H1 (cell line): ENCODE results near the gene SIGLEC7. TPM values are rescaled to one million over a fixed set of nuclear protein-coding genes. Genes with fewer than 3 reads are reported as not detected.

Experiments used
- CTCF ChIA-PET: fragments of 300-600 bp; sonication (Branson Sonifier 250); formaldehyde crosslinking; loops from one replicate; lab custom pipeline; 2021; ENCODE audit not compliant: partially characterized antibody; lab: Charles Lee
- POLR2A ChIA-PET: fragments of 300-600 bp; sonication (Branson Sonifier 250); formaldehyde crosslinking; loops from one replicate; lab custom pipeline; 2021; ENCODE audit warnings: inconsistent platforms; ENCODE audit not compliant: partially characterized antibody; lab: Charles Lee
- DNase-seq, 2 experiments: peaks; one replicate each; pipeline versions ENCODE4 v3.0.0 to v3.0.0-alpha.2; 2010 to 2022; ENCODE audit warnings: low spot score in 2 of 2, low read depth in 1 of 2, mixed read lengths in 1 of 2
- FAIRE-seq: peaks from 2 replicates; lab custom pipeline; 2011; peaks lifted over from hg19 to GRCh38; lab: Jason Lieb, UNC
- H2AFZ ChIP-seq: 2 replicates; pipeline ENCODE4 v1.8.1; 2012; ENCODE audit warnings: low read length, inconsistent platforms
- H2AK5ac ChIP-seq: 2 replicates; pipeline ENCODE4 v1.6.1; 2013; ENCODE audit warnings: low read depth, low read length
- H2BK120ac ChIP-seq: replicated peaks from 2 replicates; pipeline ENCODE3; 2013; ENCODE audit warnings: low read depth, low read length, inconsistent platforms
- H2BK12ac ChIP-seq: 2 replicates; pipeline ENCODE4 v1.6.1; 2013; ENCODE audit warnings: low read depth, low read length
- H2BK15ac ChIP-seq: 2 replicates; pipeline ENCODE4 v1.6.1; 2013; ENCODE audit warnings: low read length
- H2BK20ac ChIP-seq: 2 replicates; pipeline ENCODE4 v1.6.1; 2013; ENCODE audit warnings: low read length
- H2BK5ac ChIP-seq: 2 replicates; pipeline ENCODE4 v1.6.1; 2013; ENCODE audit warnings: low read depth, low read length
- H3K14ac ChIP-seq: 2 replicates; pipeline ENCODE4 v1.6.1; 2013; ENCODE audit warnings: inconsistent platforms; ENCODE audit not compliant: insufficient read length
- H3K18ac ChIP-seq: 2 replicates; pipeline ENCODE4 v1.6.1; 2013; ENCODE audit warnings: low read length; ENCODE audit errors: extremely low read depth
- H3K23ac ChIP-seq: 2 replicates; pipeline ENCODE4 v1.6.1; 2013; ENCODE audit warnings: inconsistent platforms; ENCODE audit not compliant: insufficient read length
- H3K23me2 ChIP-seq: 2 replicates; pipeline ENCODE4 v1.6.1; 2013; ENCODE audit warnings: low read depth, low read length
- H3K27ac ChIP-seq: 2 replicates; pipeline ENCODE4 v1.6.1; 2011; ENCODE audit warnings: low read depth, low read length, inconsistent platforms
- H3K27me3 ChIP-seq, 4 experiments: replicated peaks in 1 of 4; 1 replicate in 1 of 4; 2 replicates in 3 of 4; pipeline versions ENCODE4 v1.6.1 to v1.8.1; 2011 to 2013; ENCODE audit warnings: low read length in 3 of 4, mild to moderate bottlenecking in 3 of 4, inconsistent platforms in 2 of 4, mixed read lengths in 2 of 4, moderate library complexity in 1 of 4; ENCODE audit not compliant: control insufficient read depth in 3 of 4, insufficient read depth in 3 of 4; ENCODE audit errors: extremely low read depth in 1 of 4
- H3K36me3 ChIP-seq, 4 experiments: 2 replicates each; pipeline versions ENCODE4 v1.6.1 to v1.8.1; 2011 to 2013; ENCODE audit warnings: mild to moderate bottlenecking in 4 of 4, low read length in 3 of 4, moderate library complexity in 2 of 4, control low read depth in 1 of 4, inconsistent platforms in 1 of 4; ENCODE audit not compliant: insufficient read depth in 4 of 4, control insufficient read depth in 2 of 4
- H3K4ac ChIP-seq: replicated peaks from 2 replicates; pipeline ENCODE3; 2013; ENCODE audit warnings: low read length, low read depth, mixed read lengths, inconsistent platforms; ENCODE audit not compliant: insufficient read length
- H3K4me1 ChIP-seq, 4 experiments: replicated peaks in 1 of 4; 1 replicate in 1 of 4; 2 replicates in 3 of 4; pipeline versions ENCODE4 v1.6.1 to v1.8.1; 2011 to 2013; ENCODE audit warnings: low read length in 3 of 4, inconsistent platforms in 2 of 4, mixed read lengths in 1 of 4; ENCODE audit not compliant: insufficient read depth in 4 of 4, control insufficient read depth in 3 of 4
- H3K4me2 ChIP-seq, 2 experiments: 2 replicates each; pipeline versions ENCODE4 v1.6.1 to v1.8.1; 2011 to 2013; ENCODE audit warnings: low read depth in 2 of 2, low read length in 2 of 2, control low read depth in 1 of 2, inconsistent platforms in 1 of 2, mild to moderate bottlenecking in 1 of 2; ENCODE audit not compliant: insufficient read depth in 1 of 2
- H3K4me3 ChIP-seq, 4 experiments: fragments of 200-600, 300-600 bp in 1 of 4; sonication (generic), shearing (Covaris generic), sonication (Bioruptor Twin) in 1 of 4; 2 replicates each; pipeline versions ENCODE4 v1.5.1 to v1.8.1; 2011 to 2016; ENCODE audit warnings: low read length in 4 of 4, low read depth in 3 of 4, control low read depth in 2 of 4, inconsistent platforms in 2 of 4, mild to moderate bottlenecking in 2 of 4, mixed read lengths in 1 of 4, moderate library complexity in 1 of 4; ENCODE audit not compliant: insufficient read depth in 2 of 4; ENCODE audit errors: extremely low read depth in 1 of 4
- H3K56ac ChIP-seq: replicated peaks from 2 replicates; pipeline ENCODE3; 2013; ENCODE audit warnings: low read depth, mild to moderate bottlenecking, mixed read lengths, low read length, inconsistent platforms; ENCODE audit not compliant: insufficient read length
- H3K79me1 ChIP-seq: 2 replicates; pipeline ENCODE4 v1.6.1; 2013; ENCODE audit warnings: low read depth, low read length, control low read depth
- H3K79me2 ChIP-seq, 2 experiments: 2 replicates each; pipeline versions ENCODE4 v1.6.1 to v1.8.1; 2012 to 2013; ENCODE audit warnings: low read length in 2 of 2, mild to moderate bottlenecking in 2 of 2, inconsistent platforms in 1 of 2; ENCODE audit not compliant: insufficient read depth in 2 of 2, control insufficient read depth in 1 of 2
- H3K9ac ChIP-seq, 4 experiments: replicated peaks in 1 of 4; 1 replicate in 1 of 4; 2 replicates in 3 of 4; pipeline versions ENCODE4 v1.6.1 to v1.8.1; 2011 to 2013; ENCODE audit warnings: low read depth in 3 of 4, low read length in 3 of 4, control low read depth in 2 of 4, mild to moderate bottlenecking in 2 of 4, moderate library complexity in 2 of 4, inconsistent platforms in 1 of 4; ENCODE audit errors: extremely low read depth in 1 of 4
- H3K9me3 ChIP-seq, 2 experiments: 2 replicates each; pipeline versions ENCODE4 v1.6.1 to v1.8.1; 2012 to 2013; ENCODE audit warnings: mild to moderate bottlenecking in 2 of 2, moderate library complexity in 2 of 2, control low read depth in 1 of 2, inconsistent platforms in 1 of 2, low read depth in 1 of 2, low read length in 1 of 2, mixed read lengths in 1 of 2; ENCODE audit not compliant: insufficient read depth in 2 of 2
- H4K20me1 ChIP-seq, 2 experiments: replicated peaks in 1 of 2; 2 replicates each; pipeline versions ENCODE3 to v1.8.1; 2011 to 2013; ENCODE audit warnings: inconsistent platforms in 2 of 2, low read length in 2 of 2, mild to moderate bottlenecking in 1 of 2; ENCODE audit not compliant: insufficient read depth in 2 of 2, control insufficient read depth in 1 of 2
- H4K5ac ChIP-seq: 2 replicates; pipeline ENCODE4 v1.6.1; 2013; ENCODE audit warnings: low read length, low read depth, mixed read lengths, inconsistent platforms; ENCODE audit not compliant: insufficient read length
- H4K8ac ChIP-seq: 2 replicates; pipeline ENCODE4 v1.8.0; 2013; ENCODE audit warnings: mild to moderate bottlenecking, moderate library complexity, low read length, inconsistent platforms; ENCODE audit not compliant: insufficient read depth; ENCODE audit errors: extremely low read depth
- H4K91ac ChIP-seq: replicated peaks from 2 replicates; pipeline ENCODE3; 2013; ENCODE audit warnings: low read length, mixed read lengths, inconsistent platforms; ENCODE audit not compliant: insufficient read length
- BRCA1 ChIP-seq: IDR thresholded peaks from 2 replicates; pipeline ENCODE4 v1.6.1; 2012; ENCODE audit warnings: low read depth, low read length, improper control_type of control experiment
- CBX8 ChIP-seq: fragments of 300-800, 300-1000 bp; sonication (generic); IDR thresholded peaks from 2 replicates; pipeline ENCODE4 v1.7.1; 2016; ENCODE audit warnings: low read depth, low read length, borderline replicate concordance
- CHD2 ChIP-seq: IDR thresholded peaks from 2 replicates; pipeline ENCODE4 v1.6.1; 2012; ENCODE audit warnings: low read length, improper control_type of control experiment
- CTBP2 ChIP-seq: IDR thresholded peaks from 2 replicates; pipeline ENCODE4 v1.7.0; 2011; ENCODE audit warnings: borderline replicate concordance, mild to moderate bottlenecking, moderate library complexity, mixed read lengths, low read length; ENCODE audit not compliant: insufficient read depth, insufficient read length
- JUND ChIP-seq: IDR thresholded peaks from 2 replicates; pipeline ENCODE4 v1.6.1; 2011; ENCODE audit warnings: mild to moderate bottlenecking, improper control_type of control experiment, low read length
- PHF8 ChIP-seq: fragments of 200-600 bp; sonication (generic); conservative IDR thresholded peaks from 2 replicates; pipeline ENCODE4 v1.7.1; 2012; ENCODE audit warnings: low read depth, mild to moderate bottlenecking, inconsistent platforms, low read length, moderate library complexity
- POLR2AphosphoS5 ChIP-seq: IDR thresholded peaks from 2 replicates; pipeline ENCODE4 v1.6.1; 2011; ENCODE audit warnings: low read depth, low read length
- POU5F1 ChIP-seq: IDR thresholded peaks from 2 replicates; pipeline ENCODE4 v1.6.1; 2011; ENCODE audit warnings: low read depth, mild to moderate bottlenecking, low read length, moderate library complexity
- RXRA ChIP-seq: IDR thresholded peaks from 2 replicates; pipeline ENCODE4 v1.6.1; 2011; ENCODE audit warnings: low read depth, mild to moderate bottlenecking, low read length, moderate library complexity; ENCODE audit not compliant: insufficient read depth
- SIRT6 ChIP-seq: IDR thresholded peaks from one replicate; pipeline ENCODE4 v1.7.1; 2012; ENCODE audit warnings: low read length, inconsistent platforms
- SP1 ChIP-seq: IDR thresholded peaks from 2 replicates; pipeline ENCODE4 v1.6.1; 2011; ENCODE audit warnings: low read depth, low read length
- ZNF274 ChIP-seq: IDR thresholded peaks from 2 replicates; pipeline ENCODE4 v1.7.0; 2012; ENCODE audit warnings: low read length, borderline replicate concordance; ENCODE audit errors: extremely low read depth
- WGBS, 2 experiments: shearing (Covaris generic) in 1 of 2; methylation state at CpG; one replicate each; pipeline versions ENCODE4 v1.1.6 to v1.1.7; 2013 to 2015; ENCODE audit warnings: low lambda C conversion rate in 2 of 2, mixed read lengths in 2 of 2, inconsistent platforms in 1 of 2, low coverage in 1 of 2, missing lambda C conversion rate in 1 of 2; ENCODE audit not compliant: insufficient replicate concordance in 2 of 2, insufficient coverage in 1 of 2, insufficient read length in 1 of 2; ENCODE audit errors: extremely low coverage in 1 of 2, missing lambda C conversion rate in 1 of 2; 5-methylcytosine and 5-hydroxymethylcytosine counted together
- polyA plus RNA-seq, 7 experiments: library from polyadenylated mRNA; depleted of rRNA in 3 of 7; stranded (reverse) in 5 of 7; unstranded in 2 of 7; fragments of >200 nt in 5 of 7; fragments of 200-250 nt in 2 of 7; gene quantifications; 1 replicate in 5 of 7; 2 replicates in 1 of 7; 4 replicates in 1 of 7; pipeline versions ENCODE4 v1.2.1 to v1.2.3, GENCODE V29; 2011 to 2013; ENCODE audit warnings: missing spikeins in 2 of 7, mixed read lengths in 2 of 7
- total RNA-seq: library from RNA; stranded (reverse); fragmentation: NEBNext Ultra II Directional; extraction: Animal tissue kit (Norgen Biotek cat#: 25700); gene quantifications from 2 replicates; pipeline ENCODE4 v1.2.1, GENCODE V29; 2021
- TF ChIP-seq, protein P1 (sequence below), 3 experiments: IDR thresholded peaks; 1 replicate in 2 of 3; 2 replicates in 1 of 3; pipeline versions ENCODE4 v1.5.1 to v1.6.1; 2011; ENCODE audit warnings: low read length in 3 of 3, mild to moderate bottlenecking in 3 of 3, inconsistent platforms in 2 of 3, low read depth in 1 of 3, moderate library complexity in 1 of 3; ENCODE audit not compliant: insufficient read depth in 1 of 3; ENCODE audit errors: control extremely low read depth in 1 of 3

SIGLEC7 gene
- total and polyA plus RNA-seq, 2 of the 8 experiments (the other 6 are each of a cell fraction or from before 2014, with no cell fraction given): not detected

GRCh38 chr19:51201712-51202111 lies 59.6 kb downstream of the SIGLEC7 start:
- FAIRE-seq: no peak
- TF ChIP-seq ZNF274: no peak
- no peak for TF ChIP-seq POU5F1
- TF ChIP-seq SIRT6: no peak
- TF ChIP-seq CBX8: no peak
- TF ChIP-seq RXRA: no peak
- no peak for TF ChIP-seq POLR2AphosphoS5
- no peak for TF ChIP-seq CHD2
- TF ChIP-seq CTBP2: no peak
- TF ChIP-seq BRCA1: no peak
- TF ChIP-seq JUND: no peak
- TF ChIP-seq PHF8: no peak
- TF ChIP-seq, protein P1, sequence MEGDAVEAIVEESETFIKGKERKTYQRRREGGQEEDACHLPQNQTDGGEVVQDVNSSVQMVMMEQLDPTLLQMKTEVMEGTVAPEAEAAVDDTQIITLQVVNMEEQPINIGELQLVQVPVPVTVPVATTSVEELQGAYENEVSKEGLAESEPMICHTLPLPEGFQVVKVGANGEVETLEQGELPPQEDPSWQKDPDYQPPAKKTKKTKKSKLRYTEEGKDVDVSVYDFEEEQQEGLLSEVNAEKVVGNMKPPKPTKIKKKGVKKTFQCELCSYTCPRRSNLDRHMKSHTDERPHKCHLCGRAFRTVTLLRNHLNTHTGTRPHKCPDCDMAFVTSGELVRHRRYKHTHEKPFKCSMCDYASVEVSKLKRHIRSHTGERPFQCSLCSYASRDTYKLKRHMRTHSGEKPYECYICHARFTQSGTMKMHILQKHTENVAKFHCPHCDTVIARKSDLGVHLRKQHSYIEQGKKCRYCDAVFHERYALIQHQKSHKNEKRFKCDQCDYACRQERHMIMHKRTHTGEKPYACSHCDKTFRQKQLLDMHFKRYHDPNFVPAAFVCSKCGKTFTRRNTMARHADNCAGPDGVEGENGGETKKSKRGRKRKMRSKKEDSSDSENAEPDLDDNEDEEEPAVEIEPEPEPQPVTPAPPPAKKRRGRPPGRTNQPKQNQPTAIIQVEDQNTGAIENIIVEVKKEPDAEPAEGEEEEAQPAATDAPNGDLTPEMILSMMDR (IDR thresholded peaks at IDR 0.05; ENCODE audit: control extremely low read depth in 1 of 3, insufficient read depth in 1 of 3, low read depth in 1 of 3, low read length in 3 of 3): no peak
- TF ChIP-seq SP1: no peak

More at GRCh38 chr19:51201712-51202111, 59.6 kb downstream of the SIGLEC7 start:
- no peak overlapping the region for H3K9ac ChIP-seq
- no peak overlapping the region for H4K8ac ChIP-seq
- no peak overlapping the region for H2BK120ac ChIP-seq
- no peaks in the 10 kb centered on the region for H3K36me3 ChIP-seq
- no peaks in the 10 kb centered on the region for H3K79me1 ChIP-seq
- no peak overlapping the region for H3K18ac ChIP-seq
- H4K20me1 ChIP-seq: no peaks in the 10 kb centered on the region
- no peak overlapping the region for H2BK12ac ChIP-seq
- peaks cover 0 to 3% of the 10 kb centered on the region in 2 experiments; a peak in 2 of 4 replicates for H3K9me3 ChIP-seq
- CTCF ChIA-PET: no interaction called here
- H2AFZ ChIP-seq: no peak overlapping the region
- no peaks in the 10 kb centered on the region; a peak in 1 of 7 replicates for H3K27me3 ChIP-seq
- H3K4ac ChIP-seq: no peak overlapping the region
- 79% methylated on average over 5 of the region's 5 CpGs; no CpG with 5 or more reads in 1 of the 2 experiments for WGBS, 2 experiments
- H3K56ac ChIP-seq: no peak overlapping the region
- no peak overlapping the region for H2AK5ac ChIP-seq
- DNase-seq: no peak
- no peak overlapping the region for H3K27ac ChIP-seq
- POLR2A ChIA-PET: no interaction called here
- no peaks in the 10 kb centered on the region for H3K4me1 ChIP-seq
- no peaks in the 10 kb centered on the region for H3K23me2 ChIP-seq
- H2BK5ac ChIP-seq: no peak overlapping the region
- no peak overlapping the region for H3K14ac ChIP-seq
- no peak overlapping the region for H4K91ac ChIP-seq
- H3K4me2 ChIP-seq: no peak overlapping the region
- no peak overlapping the region for H2BK15ac ChIP-seq
- H3K4me3 ChIP-seq: no peak overlapping the region
- no peak overlapping the region for H3K23ac ChIP-seq
- H4K5ac ChIP-seq: no peak overlapping the region
- H2BK20ac ChIP-seq: no peak overlapping the region
- no peaks in the 10 kb centered on the region for H3K79me2 ChIP-seq
